H1 (cell line): ENCODE data around the gene FGR. TPM values are rescaled to one million over a fixed set of nuclear protein-coding genes. Genes with fewer than 3 reads are reported as not detected.

Experiments
- BRCA1 ChIP-seq: IDR thresholded peaks from 2 replicates; pipeline ENCODE4 v1.6.1; 2012; ENCODE audit warnings: low read depth, low read length, improper control_type of control experiment
- CTBP2 ChIP-seq: IDR thresholded peaks from 2 replicates; pipeline ENCODE4 v1.7.0; 2011; ENCODE audit warnings: borderline replicate concordance, mild to moderate bottlenecking, moderate library complexity, mixed read lengths, low read length; ENCODE audit not compliant: insufficient read depth, insufficient read length
- HDAC6 ChIP-seq: IDR thresholded peaks from one replicate; pipeline ENCODE4 v1.7.1; 2012; ENCODE audit warnings: low read depth, mild to moderate bottlenecking, inconsistent platforms, low read length, moderate library complexity
- NRF1 ChIP-seq: IDR thresholded peaks from 2 replicates; pipeline ENCODE4 v1.6.1; 2011; ENCODE audit warnings: mild to moderate bottlenecking, low read depth, low read length, improper control_type of control experiment
- RBBP5 ChIP-seq: IDR thresholded peaks from 2 replicates; pipeline ENCODE4 v1.7.1; 2012; ENCODE audit warnings: low read depth, mild to moderate bottlenecking, inconsistent platforms, low read length, moderate library complexity, borderline replicate concordance
- RXRA ChIP-seq: IDR thresholded peaks from 2 replicates; pipeline ENCODE4 v1.6.1; 2011; ENCODE audit warnings: low read depth, mild to moderate bottlenecking, low read length, moderate library complexity; ENCODE audit not compliant: insufficient read depth
- SIRT6 ChIP-seq: IDR thresholded peaks from one replicate; pipeline ENCODE4 v1.7.1; 2012; ENCODE audit warnings: low read length, inconsistent platforms
- SP1 ChIP-seq: IDR thresholded peaks from 2 replicates; pipeline ENCODE4 v1.6.1; 2011; ENCODE audit warnings: low read depth, low read length
- polyA plus RNA-seq, 7 experiments: library from polyadenylated mRNA; depleted of rRNA in 3 of 7; stranded (reverse) in 5 of 7; unstranded in 2 of 7; fragments of >200 nt in 5 of 7; fragments of 200-250 nt in 2 of 7; gene quantifications; 1 replicate in 5 of 7; 2 replicates in 1 of 7; 4 replicates in 1 of 7; pipeline versions ENCODE4 v1.2.1 to v1.2.3, GENCODE V29; 2011 to 2013; ENCODE audit warnings: missing spikeins in 2 of 7, mixed read lengths in 2 of 7
- total RNA-seq: library from RNA; stranded (reverse); fragmentation: NEBNext Ultra II Directional; extraction: Animal tissue kit (Norgen Biotek cat#: 25700); gene quantifications from 2 replicates; pipeline ENCODE4 v1.2.1, GENCODE V29; 2021
- TF ChIP-seq, protein P1 (sequence below): fragments of 300-600 bp; sonication (generic); IDR thresholded peaks from 2 replicates; pipeline ENCODE4 v1.7.1; 2012; ENCODE audit warnings: low read length, moderate library complexity, mild to moderate bottlenecking, inconsistent platforms; ENCODE audit not compliant: insufficient replicate concordance

FGR gene
- total and polyA plus RNA-seq, 2 of the 8 experiments (the other 6 are each of a cell fraction or from before 2014, with no cell fraction given): 0.22 to 0.95 TPM

- TF ChIP-seq, protein P1, sequence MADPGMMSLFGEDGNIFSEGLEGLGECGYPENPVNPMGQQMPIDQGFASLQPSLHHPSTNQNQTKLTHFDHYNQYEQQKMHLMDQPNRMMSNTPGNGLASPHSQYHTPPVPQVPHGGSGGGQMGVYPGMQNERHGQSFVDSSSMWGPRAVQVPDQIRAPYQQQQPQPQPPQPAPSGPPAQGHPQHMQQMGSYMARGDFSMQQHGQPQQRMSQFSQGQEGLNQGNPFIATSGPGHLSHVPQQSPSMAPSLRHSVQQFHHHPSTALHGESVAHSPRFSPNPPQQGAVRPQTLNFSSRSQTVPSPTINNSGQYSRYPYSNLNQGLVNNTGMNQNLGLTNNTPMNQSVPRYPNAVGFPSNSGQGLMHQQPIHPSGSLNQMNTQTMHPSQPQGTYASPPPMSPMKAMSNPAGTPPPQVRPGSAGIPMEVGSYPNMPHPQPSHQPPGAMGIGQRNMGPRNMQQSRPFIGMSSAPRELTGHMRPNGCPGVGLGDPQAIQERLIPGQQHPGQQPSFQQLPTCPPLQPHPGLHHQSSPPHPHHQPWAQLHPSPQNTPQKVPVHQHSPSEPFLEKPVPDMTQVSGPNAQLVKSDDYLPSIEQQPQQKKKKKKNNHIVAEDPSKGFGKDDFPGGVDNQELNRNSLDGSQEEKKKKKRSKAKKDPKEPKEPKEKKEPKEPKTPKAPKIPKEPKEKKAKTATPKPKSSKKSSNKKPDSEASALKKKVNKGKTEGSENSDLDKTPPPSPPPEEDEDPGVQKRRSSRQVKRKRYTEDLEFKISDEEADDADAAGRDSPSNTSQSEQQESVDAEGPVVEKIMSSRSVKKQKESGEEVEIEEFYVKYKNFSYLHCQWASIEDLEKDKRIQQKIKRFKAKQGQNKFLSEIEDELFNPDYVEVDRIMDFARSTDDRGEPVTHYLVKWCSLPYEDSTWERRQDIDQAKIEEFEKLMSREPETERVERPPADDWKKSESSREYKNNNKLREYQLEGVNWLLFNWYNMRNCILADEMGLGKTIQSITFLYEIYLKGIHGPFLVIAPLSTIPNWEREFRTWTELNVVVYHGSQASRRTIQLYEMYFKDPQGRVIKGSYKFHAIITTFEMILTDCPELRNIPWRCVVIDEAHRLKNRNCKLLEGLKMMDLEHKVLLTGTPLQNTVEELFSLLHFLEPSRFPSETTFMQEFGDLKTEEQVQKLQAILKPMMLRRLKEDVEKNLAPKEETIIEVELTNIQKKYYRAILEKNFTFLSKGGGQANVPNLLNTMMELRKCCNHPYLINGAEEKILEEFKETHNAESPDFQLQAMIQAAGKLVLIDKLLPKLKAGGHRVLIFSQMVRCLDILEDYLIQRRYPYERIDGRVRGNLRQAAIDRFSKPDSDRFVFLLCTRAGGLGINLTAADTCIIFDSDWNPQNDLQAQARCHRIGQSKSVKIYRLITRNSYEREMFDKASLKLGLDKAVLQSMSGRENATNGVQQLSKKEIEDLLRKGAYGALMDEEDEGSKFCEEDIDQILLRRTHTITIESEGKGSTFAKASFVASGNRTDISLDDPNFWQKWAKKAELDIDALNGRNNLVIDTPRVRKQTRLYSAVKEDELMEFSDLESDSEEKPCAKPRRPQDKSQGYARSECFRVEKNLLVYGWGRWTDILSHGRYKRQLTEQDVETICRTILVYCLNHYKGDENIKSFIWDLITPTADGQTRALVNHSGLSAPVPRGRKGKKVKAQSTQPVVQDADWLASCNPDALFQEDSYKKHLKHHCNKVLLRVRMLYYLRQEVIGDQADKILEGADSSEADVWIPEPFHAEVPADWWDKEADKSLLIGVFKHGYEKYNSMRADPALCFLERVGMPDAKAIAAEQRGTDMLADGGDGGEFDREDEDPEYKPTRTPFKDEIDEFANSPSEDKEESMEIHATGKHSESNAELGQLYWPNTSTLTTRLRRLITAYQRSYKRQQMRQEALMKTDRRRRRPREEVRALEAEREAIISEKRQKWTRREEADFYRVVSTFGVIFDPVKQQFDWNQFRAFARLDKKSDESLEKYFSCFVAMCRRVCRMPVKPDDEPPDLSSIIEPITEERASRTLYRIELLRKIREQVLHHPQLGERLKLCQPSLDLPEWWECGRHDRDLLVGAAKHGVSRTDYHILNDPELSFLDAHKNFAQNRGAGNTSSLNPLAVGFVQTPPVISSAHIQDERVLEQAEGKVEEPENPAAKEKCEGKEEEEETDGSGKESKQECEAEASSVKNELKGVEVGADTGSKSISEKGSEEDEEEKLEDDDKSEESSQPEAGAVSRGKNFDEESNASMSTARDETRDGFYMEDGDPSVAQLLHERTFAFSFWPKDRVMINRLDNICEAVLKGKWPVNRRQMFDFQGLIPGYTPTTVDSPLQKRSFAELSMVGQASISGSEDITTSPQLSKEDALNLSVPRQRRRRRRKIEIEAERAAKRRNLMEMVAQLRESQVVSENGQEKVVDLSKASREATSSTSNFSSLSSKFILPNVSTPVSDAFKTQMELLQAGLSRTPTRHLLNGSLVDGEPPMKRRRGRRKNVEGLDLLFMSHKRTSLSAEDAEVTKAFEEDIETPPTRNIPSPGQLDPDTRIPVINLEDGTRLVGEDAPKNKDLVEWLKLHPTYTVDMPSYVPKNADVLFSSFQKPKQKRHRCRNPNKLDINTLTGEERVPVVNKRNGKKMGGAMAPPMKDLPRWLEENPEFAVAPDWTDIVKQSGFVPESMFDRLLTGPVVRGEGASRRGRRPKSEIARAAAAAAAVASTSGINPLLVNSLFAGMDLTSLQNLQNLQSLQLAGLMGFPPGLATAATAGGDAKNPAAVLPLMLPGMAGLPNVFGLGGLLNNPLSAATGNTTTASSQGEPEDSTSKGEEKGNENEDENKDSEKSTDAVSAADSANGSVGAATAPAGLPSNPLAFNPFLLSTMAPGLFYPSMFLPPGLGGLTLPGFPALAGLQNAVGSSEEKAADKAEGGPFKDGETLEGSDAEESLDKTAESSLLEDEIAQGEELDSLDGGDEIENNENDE: no peak
- TF ChIP-seq RXRA: no peak
- no peak for TF ChIP-seq NRF1
- no peak for TF ChIP-seq RBBP5
- TF ChIP-seq CTBP2: no peak
- no peak for TF ChIP-seq SIRT6
- TF ChIP-seq BRCA1: no peak
- no peak for TF ChIP-seq SP1
- TF ChIP-seq HDAC6: no peak
Measured at GRCh38 chr1:27665016-27665651, 30.1 kb upstream of the FGR start (continued).
